Body of pancreas (tissue), 4 donors: Measurements from ENCODE around the gene LYPD5. TPM values are rescaled to one million over a fixed set of nuclear protein-coding genes. Genes with fewer than 3 reads are reported as not detected.
A peak's percentile ranks its signal among the peaks of the same experiment; 100 is the strongest.
"Not testable (repeated sequence)": the region's sequence is repeated elsewhere in the genome, so short reads cannot be mapped to it uniquely, and the experiment has no call there.

Experiments used
- ATAC-seq: fragments of 150-250 bp; one replicate; pipeline ENCODE4 v1.9.1; 2016
- DNase-seq, 4 donors: peaks; one replicate each; pipeline ENCODE4 v3.0.0-alpha.2; 2019
- H3K27ac ChIP-seq, 4 donors: fragments of 200-600 bp; sonication (generic); 1 replicate in 3 of 4; 2 replicates in 1 of 4; pipeline versions ENCODE4 v1.5.1 to v1.6.1; 2016 to 2019; ENCODE audit warnings: mild to moderate bottlenecking in 1 of 4, mixed read lengths in 1 of 4, moderate library complexity in 1 of 4
- H3K27me3 ChIP-seq, 2 donors: fragments of 200-600 bp; sonication (generic); one replicate each; pipeline ENCODE4 v1.6.0; 2016; ENCODE audit warnings: mild to moderate bottlenecking in 1 of 2
- H3K36me3 ChIP-seq, 2 donors: fragments of 200-600 bp; sonication (generic); replicated peaks in 1 of 2; 2 replicates each; pipeline ENCODE4 v1.5.1; 2016; ENCODE audit warnings: low read depth in 2 of 2; ENCODE audit not compliant: insufficient read depth in 1 of 2
- H3K4me1 ChIP-seq: fragments of 200-600 bp; sonication (generic); one replicate; pipeline ENCODE4 v1.6.0; 2016
- H3K4me3 ChIP-seq, 2 donors: fragments of 200-600 bp; sonication (generic); 1 replicate in 1 of 2; 2 replicates in 1 of 2; pipeline ENCODE4 v1.5.1; 2016 to 2019
- H3K9me3 ChIP-seq, 3 donors: fragments of 200-600 bp; sonication (generic); 1 replicate in 2 of 3; 2 replicates in 1 of 3; pipeline ENCODE4 v1.5.1; 2016
- POLR2A ChIP-seq, 3 donors: fragments of 450-650 bp; IDR thresholded peaks; one replicate each; pipeline ENCODE4 v1.6.1; 2016; ENCODE audit warnings: antibody characterized with exemption in 3 of 3, mild to moderate bottlenecking in 2 of 3
- WGBS, 2 donors: methylation state at CpG; one replicate each; pipeline ENCODE4 v1.1.5; 2017; 5-methylcytosine and 5-hydroxymethylcytosine counted together
- intact Hi-C: fragments of 100-400 bp; cut with DNase I; formaldehyde crosslinking; loops from one replicate; pipeline ENCODE4 v1.15.1; 2023
- total RNA-seq, 2 donors: library from RNA; depleted of rRNA; stranded (reverse); fragments of >200 nt; gene quantifications; one replicate each; pipeline ENCODE4 v1.1.0, GENCODE V29; 2016
- TF ChIP-seq, protein P1 (sequence below), 7 experiments: fragments of 450-650 bp in 4 of 7; fragments of 200-600 bp in 3 of 7; sonication (generic) in 3 of 7; IDR thresholded peaks; one replicate each; pipeline ENCODE4 v1.5.1; 2016 to 2019; ENCODE audit warnings: antibody characterized with exemption in 7 of 7

LYPD5 gene
- total RNA-seq, 2 donors from 2014 or later = not detected

DNA sequence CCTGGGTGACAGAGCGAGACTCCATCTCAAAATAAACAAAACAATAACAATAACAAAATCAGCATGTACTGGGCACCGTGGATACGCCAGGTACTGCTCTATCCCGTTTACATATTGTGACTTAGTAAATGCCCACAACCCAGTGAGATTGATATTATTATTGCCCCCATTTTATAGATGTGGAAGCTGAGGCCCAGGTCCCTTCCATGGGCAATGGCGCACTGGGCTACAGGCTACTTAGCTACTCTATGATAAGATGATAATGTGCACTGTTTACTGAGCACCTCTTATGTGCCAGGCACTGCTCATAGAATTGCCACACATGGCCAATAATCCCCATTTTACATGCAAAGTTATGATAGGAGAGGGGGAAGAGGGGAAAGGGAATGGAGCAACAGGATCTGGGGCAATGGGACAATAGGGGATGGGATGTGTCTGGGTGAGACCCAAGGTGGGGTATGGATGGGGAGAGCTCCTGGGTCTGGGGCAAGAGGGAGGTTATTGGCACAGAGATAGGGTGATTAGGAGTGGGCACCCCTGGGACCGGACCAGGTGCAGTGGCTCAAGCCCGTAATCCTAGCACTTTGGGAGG lies 26.9 kb downstream of the LYPD5 start:
- TF ChIP-seq, protein P1, sequence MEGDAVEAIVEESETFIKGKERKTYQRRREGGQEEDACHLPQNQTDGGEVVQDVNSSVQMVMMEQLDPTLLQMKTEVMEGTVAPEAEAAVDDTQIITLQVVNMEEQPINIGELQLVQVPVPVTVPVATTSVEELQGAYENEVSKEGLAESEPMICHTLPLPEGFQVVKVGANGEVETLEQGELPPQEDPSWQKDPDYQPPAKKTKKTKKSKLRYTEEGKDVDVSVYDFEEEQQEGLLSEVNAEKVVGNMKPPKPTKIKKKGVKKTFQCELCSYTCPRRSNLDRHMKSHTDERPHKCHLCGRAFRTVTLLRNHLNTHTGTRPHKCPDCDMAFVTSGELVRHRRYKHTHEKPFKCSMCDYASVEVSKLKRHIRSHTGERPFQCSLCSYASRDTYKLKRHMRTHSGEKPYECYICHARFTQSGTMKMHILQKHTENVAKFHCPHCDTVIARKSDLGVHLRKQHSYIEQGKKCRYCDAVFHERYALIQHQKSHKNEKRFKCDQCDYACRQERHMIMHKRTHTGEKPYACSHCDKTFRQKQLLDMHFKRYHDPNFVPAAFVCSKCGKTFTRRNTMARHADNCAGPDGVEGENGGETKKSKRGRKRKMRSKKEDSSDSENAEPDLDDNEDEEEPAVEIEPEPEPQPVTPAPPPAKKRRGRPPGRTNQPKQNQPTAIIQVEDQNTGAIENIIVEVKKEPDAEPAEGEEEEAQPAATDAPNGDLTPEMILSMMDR (IDR thresholded peaks at IDR 0.05) = no peak
- no peak for TF ChIP-seq POLR2A (IDR thresholded peaks at IDR 0.05)
- no peak overlapping the region for H3K4me3 ChIP-seq
- intact Hi-C loops = no loop called here
- H3K4me1 ChIP-seq = peaks cover 13% of the 10 kb centered on the region
- no peak for DNase-seq
- H3K36me3 ChIP-seq = no peaks in the 10 kb centered on the region
- ATAC-seq = no peak
- no peak overlapping the region for H3K27ac ChIP-seq
- H3K27me3 ChIP-seq = no peaks in the 10 kb centered on the region
- H3K9me3 ChIP-seq = no peaks in the 10 kb centered on the region
- 88% methylated on average over 7 of the region's 7 CpGs for WGBS, 2 donors

DNA sequence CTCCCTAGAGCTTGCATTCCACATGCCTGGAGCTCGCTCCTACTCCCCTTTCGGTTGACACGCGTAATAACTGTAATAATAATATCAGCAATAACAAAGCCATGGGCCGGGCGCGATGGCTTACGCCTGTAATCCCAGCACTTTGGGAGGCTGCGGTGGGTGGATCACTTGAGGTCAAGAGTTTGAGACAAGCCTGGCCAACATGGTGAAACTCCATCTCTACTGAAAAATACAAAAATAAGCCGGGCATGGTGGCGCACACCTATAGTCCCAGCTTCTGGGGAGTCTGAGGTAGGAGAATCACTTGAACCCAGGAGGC lies 27.3 kb downstream of the LYPD5 start:
- H3K4me1 ChIP-seq = peaks cover 13% of the 10 kb centered on the region
- intact Hi-C loops, H3K9me3 ChIP-seq, H3K27ac ChIP-seq, ATAC-seq, H3K4me3 ChIP-seq, H3K27me3 ChIP-seq, DNase-seq, H3K36me3 ChIP-seq: not testable (repeated sequence)
- 77 to 85% methylated on average over 11 of the region's 11 CpGs for WGBS, 2 donors

DNA sequence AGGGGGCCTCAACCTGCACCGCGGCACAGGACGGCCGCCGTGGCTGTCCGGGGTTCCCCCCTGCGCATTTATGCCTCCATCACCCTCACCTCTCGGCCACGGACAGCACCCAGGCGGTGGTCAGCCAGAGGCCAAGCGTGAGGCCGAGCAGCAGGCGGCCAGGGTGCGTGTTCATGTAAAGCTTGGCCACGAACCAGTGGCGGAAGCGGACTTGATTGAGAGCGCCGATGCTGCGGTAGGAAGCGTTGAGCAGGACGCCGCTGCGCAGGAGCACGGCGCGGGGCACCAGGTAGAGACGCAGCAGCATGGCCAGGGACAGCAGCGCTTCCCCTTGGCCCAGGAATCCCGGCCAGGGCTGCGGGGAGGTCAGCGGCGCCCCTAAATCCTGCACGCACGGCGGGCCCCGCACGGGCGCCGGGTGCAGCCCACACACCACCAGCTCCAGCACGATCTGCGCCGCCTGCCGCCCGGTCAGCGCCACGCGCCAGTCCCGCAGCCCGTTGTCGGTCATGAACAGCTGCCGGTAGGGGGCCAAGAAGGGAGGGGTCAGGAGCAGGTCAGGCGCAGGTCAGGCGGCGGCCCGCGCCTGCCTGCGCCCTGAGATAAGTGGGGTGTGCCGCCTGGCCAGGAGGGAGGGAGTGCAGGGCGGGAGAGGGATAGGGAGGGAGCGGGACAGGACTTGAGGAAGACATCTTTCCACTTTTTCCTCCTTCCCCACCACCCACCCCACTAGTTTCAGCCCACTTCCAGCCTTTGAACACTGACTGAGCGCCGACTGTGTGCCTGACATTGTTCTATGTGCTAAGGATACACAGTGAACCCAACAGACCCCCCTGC lies 27.9 kb downstream of the LYPD5 start:
- Histone ChIP-seq H3K27ac (no peak overlapping the region), H3K4me1 (peaks cover 13% of the 10 kb centered on the region), H3K4me3 (no peak overlapping the region), H3K9me3 (no peaks in the 10 kb centered on the region), H3K36me3 (no peaks in the 10 kb centered on the region), H3K27me3 (no peaks in the 10 kb centered on the region)
- no peak for TF ChIP-seq POLR2A (IDR thresholded peaks at IDR 0.05)
- TF ChIP-seq, protein P1 (IDR thresholded peaks at IDR 0.05) = peak in 6 of 7 experiments; percentile 39 to 69 (median 56)
- WGBS, 2 donors = 15 to 19% methylated on average over 5 to 53 of the region's 63 CpGs
- DNase-seq = peak; percentile 64 to 78 (median 72)
- peak; percentile 81 for ATAC-seq
- intact Hi-C loops = no loop called here

DNA sequence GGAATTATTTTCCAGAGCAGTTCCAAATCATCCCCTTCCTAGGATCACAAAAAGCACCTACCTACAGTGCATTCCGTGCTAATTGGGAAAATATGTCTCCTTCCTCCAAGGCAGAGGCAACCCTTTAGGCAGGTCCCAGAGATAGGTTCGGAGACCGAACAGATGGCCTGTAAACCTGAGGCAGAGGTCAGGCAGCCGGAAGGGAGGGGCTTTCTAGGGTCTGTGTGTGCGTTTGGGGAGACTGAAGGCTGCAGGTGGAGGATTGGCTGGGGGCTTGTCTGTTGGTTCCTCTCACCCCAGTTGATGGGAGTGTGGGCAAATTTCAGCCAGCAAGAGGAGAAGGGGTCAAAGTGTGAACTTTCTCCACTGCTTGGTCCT lies 28.5 kb downstream of the LYPD5 start:
- DNase-seq (no peak), ATAC-seq (no peak)
- Histone ChIP-seq H3K9me3 (no peaks in the 10 kb centered on the region), H3K4me1 (peaks cover 13% of the 10 kb centered on the region), H3K27me3 (no peaks in the 10 kb centered on the region), H3K36me3 (no peaks in the 10 kb centered on the region), H3K4me3 (no peak overlapping the region), H3K27ac (no peak overlapping the region)
- TF ChIP-seq POLR2A (IDR thresholded peaks at IDR 0.05) = no peak
- TF ChIP-seq, protein P1 (IDR thresholded peaks at IDR 0.05) = no peak
- intact Hi-C loops = no loop called here
- WGBS, 2 donors = 57 to 73% methylated on average over 5 of the region's 5 CpGs

DNA sequence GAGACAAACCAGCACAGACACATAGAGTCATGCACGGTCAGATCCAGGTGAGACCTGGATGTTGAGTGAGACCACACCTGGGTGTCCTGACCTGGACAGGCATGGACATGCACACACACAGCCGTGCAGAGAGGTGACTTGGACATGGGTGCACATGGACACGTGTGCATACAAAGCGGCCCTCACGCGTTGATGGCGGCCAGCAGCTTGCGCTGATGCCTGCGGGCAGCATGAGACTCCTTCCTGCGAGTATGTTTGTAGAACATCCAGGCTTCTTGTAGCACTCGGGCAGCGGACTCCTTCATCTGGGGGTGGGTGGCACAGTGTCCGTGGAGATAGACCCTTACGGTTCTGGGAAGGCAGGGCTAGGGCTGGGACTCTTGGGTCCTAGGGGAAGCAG lies 33.0 kb downstream of the LYPD5 start:
- TF ChIP-seq POLR2A (IDR thresholded peaks at IDR 0.05) = no peak
- TF ChIP-seq, protein P1 (IDR thresholded peaks at IDR 0.05) = no peak
- ATAC-seq = no peak
- 67 to 88% methylated on average over 1 to 14 of the region's 14 CpGs for WGBS, 2 donors
- H3K9me3 ChIP-seq = no peaks in the 10 kb centered on the region
- H3K27me3 ChIP-seq = no peaks in the 10 kb centered on the region
- intact Hi-C loops = no loop called here
- DNase-seq = no peak
- H3K27ac ChIP-seq = no peak overlapping the region
- no peak overlapping the region for H3K4me3 ChIP-seq
- H3K4me1 ChIP-seq = peaks cover 5% of the 10 kb centered on the region
- H3K36me3 ChIP-seq = no peaks in the 10 kb centered on the region
